Right lobe of liver (tissue), 4 donors: ENCODE measurements around the gene TFF3.

Experiments
- POLR2A ChIP-seq: fragments of 450-650 bp; IDR thresholded peaks from one replicate; pipeline ENCODE4 v1.6.1; 2017; ENCODE audit warnings: antibody characterized with exemption, mild to moderate bottlenecking
- TF ChIP-seq, protein P1 (sequence below), 4 donors: fragments of 200-600 bp in 3 of 4; fragments of 450-650 bp in 1 of 4; IDR thresholded peaks; one replicate each; pipeline versions ENCODE4 v1.5.1 to v1.8.0; 2016 to 2022; ENCODE audit warnings: antibody characterized with exemption in 4 of 4, mild to moderate bottlenecking in 2 of 4
- donor health status: DM: no; HTN: no; CAD: no.
- donor health status: DM: no; HTN: no; CAD: no.
- donor health status: DM: no; HTN: yes; CAD: no.

DNA sequence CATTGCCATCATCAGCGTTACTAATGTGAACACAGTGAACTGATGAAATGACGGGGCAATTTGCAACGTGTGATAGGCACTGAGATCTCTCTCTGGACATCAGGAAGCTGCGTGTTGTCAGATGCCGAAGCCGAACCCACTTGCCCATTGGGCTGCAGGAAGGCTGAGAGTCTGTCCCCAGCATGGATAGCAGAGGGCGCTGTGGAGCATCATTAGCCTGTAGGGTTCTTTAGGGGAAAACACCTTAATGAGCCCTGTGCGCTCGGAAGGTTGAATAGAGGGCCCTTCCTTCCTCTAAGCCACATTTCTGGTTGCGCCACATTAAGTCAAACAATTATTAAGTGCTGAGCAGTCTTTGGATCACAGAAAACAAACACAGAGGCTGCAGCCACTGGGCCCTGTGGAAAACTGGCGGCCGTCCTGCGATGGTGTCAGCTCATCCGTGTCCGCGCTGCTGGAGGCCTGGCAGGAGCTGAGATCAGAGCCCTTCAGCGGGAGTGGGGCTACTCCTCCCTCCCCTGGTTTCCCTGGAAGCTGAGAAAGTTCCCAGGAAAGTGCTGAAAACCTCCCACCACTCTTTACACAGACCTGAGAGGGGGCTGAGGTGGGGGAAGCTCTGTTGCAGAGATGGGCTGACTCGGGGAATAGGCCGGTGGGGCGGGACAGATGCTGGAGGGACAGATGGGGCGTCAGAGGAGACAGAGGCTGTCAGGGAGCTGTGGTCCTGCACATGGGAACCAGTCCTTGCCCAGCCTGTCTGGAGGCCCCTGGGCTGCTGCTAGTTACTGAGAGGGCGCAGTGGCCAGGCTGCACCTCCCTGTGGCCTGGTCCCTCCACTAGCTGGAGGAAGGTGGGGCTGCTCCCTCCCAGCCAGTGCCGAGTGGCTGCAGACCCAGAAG is 22.9 kb upstream of the TFF3 start:
- TF ChIP-seq, protein P1, sequence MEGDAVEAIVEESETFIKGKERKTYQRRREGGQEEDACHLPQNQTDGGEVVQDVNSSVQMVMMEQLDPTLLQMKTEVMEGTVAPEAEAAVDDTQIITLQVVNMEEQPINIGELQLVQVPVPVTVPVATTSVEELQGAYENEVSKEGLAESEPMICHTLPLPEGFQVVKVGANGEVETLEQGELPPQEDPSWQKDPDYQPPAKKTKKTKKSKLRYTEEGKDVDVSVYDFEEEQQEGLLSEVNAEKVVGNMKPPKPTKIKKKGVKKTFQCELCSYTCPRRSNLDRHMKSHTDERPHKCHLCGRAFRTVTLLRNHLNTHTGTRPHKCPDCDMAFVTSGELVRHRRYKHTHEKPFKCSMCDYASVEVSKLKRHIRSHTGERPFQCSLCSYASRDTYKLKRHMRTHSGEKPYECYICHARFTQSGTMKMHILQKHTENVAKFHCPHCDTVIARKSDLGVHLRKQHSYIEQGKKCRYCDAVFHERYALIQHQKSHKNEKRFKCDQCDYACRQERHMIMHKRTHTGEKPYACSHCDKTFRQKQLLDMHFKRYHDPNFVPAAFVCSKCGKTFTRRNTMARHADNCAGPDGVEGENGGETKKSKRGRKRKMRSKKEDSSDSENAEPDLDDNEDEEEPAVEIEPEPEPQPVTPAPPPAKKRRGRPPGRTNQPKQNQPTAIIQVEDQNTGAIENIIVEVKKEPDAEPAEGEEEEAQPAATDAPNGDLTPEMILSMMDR (IDR thresholded peaks at IDR 0.05), result peak; percentile 63 to 74 (median 72)
- TF ChIP-seq POLR2A, result no peak
